GM12878 (cell line): ENCODE results near the gene PDGFB. TPM values are rescaled to one million over a fixed set of nuclear protein-coding genes. Genes with fewer than 3 reads are reported as not detected.

Experiments
- ATAC-seq: fragments of 200-7000 bp; cut with Tn5 transposase; 3 replicates; pipeline ENCODE4 v1.9.1; 2020; ENCODE audit warnings: mild to moderate bottlenecking, moderate library complexity
- BruUV-seq: library from RNA; stranded (reverse); fragments of 400-500 nt; replicated peaks from 2 replicates; lab custom pipeline; 2021; lab: Mats Ljungman, UMichigan
- CTCF ChIA-PET: fragments of 300-600 bp; sonication (Branson Sonifier 250); formaldehyde crosslinking; extraction: SDS; loops from one replicate; lab custom pipeline; 2021; ENCODE audit warnings: inconsistent platforms; lab: Yijun Ruan, JAX
- POLR2A ChIA-PET: fragments of 350-600 bp; formaldehyde crosslinking; extraction: SDS; loops from one replicate; lab custom pipeline; 2021; ENCODE audit warnings: inconsistent platforms; lab: Charles Lee
- RAD21 ChIA-PET: fragments of 300-600 bp; sonication (Branson Sonifier 250); formaldehyde crosslinking; loops from one replicate; lab custom pipeline; 2023; ENCODE audit warnings: antibody characterized with exemption; ENCODE audit not compliant: unreplicated experiment; lab: Charles Lee
- SMC1A ChIA-PET: fragments of 300-600 bp; sonication (Branson Sonifier 250); formaldehyde crosslinking; loops from one replicate; lab custom pipeline; 2023; ENCODE audit not compliant: unreplicated experiment, uncharacterized antibody; lab: Charles Lee
- DNase-seq: peaks from one replicate; pipeline ENCODE4 v3.0.0-alpha.2; 2011; ENCODE audit warnings: low read depth, low spot score
- FAIRE-seq: peaks from 3 replicates; lab custom pipeline; 2011; peaks lifted over from hg19 to GRCh38; lab: Jason Lieb, UNC
- H2AFZ ChIP-seq: 2 replicates; pipeline ENCODE4 v1.6.0; 2011; ENCODE audit warnings: low read depth, low read length, control low read depth; ENCODE audit not compliant: control insufficient read depth
- H3K27ac ChIP-seq: 2 replicates; pipeline ENCODE4 v1.5.1; 2011; ENCODE audit warnings: control low read depth; ENCODE audit not compliant: control insufficient read depth, insufficient read depth
- H3K27me3 ChIP-seq, 2 experiments: replicated peaks in 1 of 2; 2 replicates each; pipeline versions ENCODE4 v1.6.0 to v1.6.1; 2011; ENCODE audit warnings: low read length in 1 of 2; ENCODE audit not compliant: control insufficient read depth in 2 of 2, insufficient read depth in 2 of 2
- H3K36me3 ChIP-seq, 2 experiments: 2 replicates each; pipeline ENCODE4 v1.5.1; 2011; ENCODE audit warnings: low read length in 1 of 2; ENCODE audit not compliant: control insufficient read depth in 2 of 2, insufficient read depth in 2 of 2
- H3K4me1 ChIP-seq: 2 replicates; pipeline ENCODE4 v1.6.1; 2011; ENCODE audit warnings: mild to moderate bottlenecking, low read length, moderate library complexity, mixed read lengths; ENCODE audit not compliant: control insufficient read depth, insufficient read depth
- H3K4me2 ChIP-seq: 2 replicates; pipeline ENCODE4 v1.6.0; 2011; ENCODE audit warnings: control low read depth; ENCODE audit not compliant: control insufficient read depth, insufficient read depth
- H3K4me3 ChIP-seq: fragments of 200-600 bp; sonication (generic); 2 replicates; pipeline ENCODE4 v1.5.1; 2016
- H3K79me2 ChIP-seq: 2 replicates; pipeline ENCODE4 v1.6.0; 2011; ENCODE audit warnings: low read length; ENCODE audit not compliant: control insufficient read depth, insufficient read depth
- H3K9ac ChIP-seq: 2 replicates; pipeline ENCODE4 v1.8.0; 2011; ENCODE audit warnings: low read length, control low read depth, mixed read lengths; ENCODE audit not compliant: control insufficient read depth, insufficient read depth
- H3K9me3 ChIP-seq: replicated peaks from 3 replicates; pipeline ENCODE4 v1.5.1; 2011; ENCODE audit warnings: mild to moderate bottlenecking, low read length; ENCODE audit not compliant: control insufficient read depth, insufficient read depth
- H4K20me1 ChIP-seq: 2 replicates; pipeline ENCODE4 v1.6.0; 2011; ENCODE audit not compliant: control insufficient read depth, insufficient read depth
- BCLAF1 ChIP-seq: fragments of 450-650 bp; IDR thresholded peaks from 2 replicates; pipeline ENCODE4 v1.6.1; 2017; ENCODE audit warnings: antibody characterized with exemption, mild to moderate bottlenecking, moderate library complexity
- CHD2 ChIP-seq: IDR thresholded peaks from 2 replicates; pipeline ENCODE4 v1.6.1; 2011; ENCODE audit warnings: low read depth, low read length, improper control_type of control experiment, borderline replicate concordance
- CREM ChIP-seq: IDR thresholded peaks from 2 replicates; pipeline ENCODE4 v1.6.1; 2014; ENCODE audit warnings: antibody characterized with exemption, low read depth
- E2F8 ChIP-seq: fragments of 450-650 bp; IDR thresholded peaks from 2 replicates; pipeline ENCODE4 v1.6.1; 2018; ENCODE audit warnings: mild to moderate bottlenecking, low read depth, moderate library complexity; ENCODE audit not compliant: partially characterized antibody
- EP300 ChIP-seq, 2 experiments: fragments of 150-350 bp in 1 of 2; IDR thresholded peaks; 2 replicates each; pipeline ENCODE4 v1.6.1; 2011 to 2012; ENCODE audit warnings: low read depth in 2 of 2, low read length in 2 of 2, borderline replicate concordance in 1 of 2, improper control_type of control experiment in 1 of 2, inconsistent platforms in 1 of 2; ENCODE audit not compliant: control insufficient read depth in 1 of 2
- MYC ChIP-seq: IDR thresholded peaks from 2 replicates; pipeline ENCODE4 v1.6.1; 2011; ENCODE audit warnings: mild to moderate bottlenecking, low read length, moderate library complexity, inconsistent platforms; ENCODE audit not compliant: insufficient read depth, insufficient replicate concordance, insufficient read length, severe bottlenecking
- POU2F2 ChIP-seq: IDR thresholded peaks from 3 replicates; pipeline ENCODE4 v1.6.1; 2011; ENCODE audit warnings: low read depth, mild to moderate bottlenecking, low read length, borderline replicate concordance
- RELB ChIP-seq: fragments of 450-650 bp; IDR thresholded peaks from 2 replicates; pipeline ENCODE4 v1.6.1; 2017; ENCODE audit warnings: low read depth, mild to moderate bottlenecking, moderate library complexity
- RUNX3 ChIP-seq: IDR thresholded peaks from 2 replicates; pipeline ENCODE4 v1.6.1; 2012; ENCODE audit warnings: low read length, inconsistent platforms
- SMAD5 ChIP-seq: IDR thresholded peaks from 2 replicates; pipeline ENCODE4 v1.6.1; 2016; ENCODE audit warnings: antibody characterized with exemption, low read depth
- SRF ChIP-seq, 2 experiments: IDR thresholded peaks; 2 replicates each; pipeline ENCODE4 v1.6.1; 2011; ENCODE audit warnings: low read depth in 2 of 2, low read length in 2 of 2, mild to moderate bottlenecking in 1 of 2, moderate library complexity in 1 of 2
- SUPT20H ChIP-seq: IDR thresholded peaks from 2 replicates; pipeline ENCODE4 v1.6.1; 2011; ENCODE audit warnings: low read depth, mild to moderate bottlenecking, low read length, moderate library complexity, borderline replicate concordance; ENCODE audit not compliant: control insufficient read depth
- ZBED1 ChIP-seq: IDR thresholded peaks from 2 replicates; pipeline ENCODE4 v1.6.1; 2016; ENCODE audit warnings: borderline replicate concordance
- ZNF24 ChIP-seq: fragments of 450-650 bp; IDR thresholded peaks from 2 replicates; pipeline ENCODE4 v1.6.1; 2017; ENCODE audit warnings: antibody characterized with exemption, mild to moderate bottlenecking
- ZNF384 ChIP-seq: IDR thresholded peaks from 2 replicates; pipeline ENCODE4 v1.6.1; 2012; ENCODE audit warnings: low read depth, mild to moderate bottlenecking, low read length, improper control_type of control experiment, borderline replicate concordance
- ZZZ3 ChIP-seq: IDR thresholded peaks from 2 replicates; pipeline ENCODE4 v1.6.1; 2011; ENCODE audit warnings: low read depth; ENCODE audit not compliant: control insufficient read depth, insufficient read length
- WGBS: methylation state at CpG from one replicate; pipeline ENCODE4 v1.1.6; 2016; ENCODE audit warnings: low lambda C conversion rate; ENCODE audit not compliant: insufficient replicate concordance, insufficient coverage; ENCODE audit errors: missing lambda C conversion rate; 5-methylcytosine and 5-hydroxymethylcytosine counted together
- in situ Hi-C: fragments of 300-500 bp; cut with MboI; formaldehyde crosslinking; loops from 9 replicates; pipeline ENCODE4 v1.14.3; 2018; ENCODE audit warnings: mixed read lengths
- intact Hi-C: fragments of 100-400 bp; cut with micrococcal nuclease; formaldehyde crosslinking; loops from one replicate; pipeline ENCODE4 v1.14.2; 2022; ENCODE audit not compliant: unreplicated experiment
- polyA plus RNA-seq, 11 experiments: library from polyadenylated mRNA; depleted of rRNA in 4 of 11; unstranded in 6 of 11; stranded (reverse) in 5 of 11; fragments of >200 nt; fragmentation: Nextera tagmentation in 4 of 11; fragmentation: Illumina TruSeq in 1 of 11; extraction: Ambion mirVana in 4 of 11; extraction: Trizol in 1 of 11; gene quantifications; 1 replicate in 1 of 11; 2 replicates in 10 of 11; pipeline versions ENCODE4 v1.2.1 to v1.2.3, GENCODE V29; 2011 to 2016; ENCODE audit warnings: inconsistent platforms in 2 of 11, missing spikeins in 2 of 11, low read depth in 1 of 11
- total RNA-seq, 4 experiments: library from RNA; depleted of rRNA in 3 of 4; stranded (reverse); fragments of >200 nt in 3 of 4; fragmentation: Illumina TruSeq in 1 of 4; extraction: Trizol in 1 of 4; gene quantifications; 2 replicates each; pipeline versions ENCODE4 v1.2.1 to v1.2.3, GENCODE V29; 2013 to 2021

PDGFB gene
- total and polyA plus RNA-seq, 10 of the 15 experiments (the other 5 are each of a cell fraction or from before 2014, with no cell fraction given): 0.13 to 1.1 (median 0.56) TPM; not detected in 1

GRCh38 chr22:39280250-39280649 lies 35.5 kb upstream of the PDGFB start:
- WGBS: 70% methylated on average over 7 of the region's 7 CpGs

More at GRCh38 chr22:39280250-39280649, 35.5 kb upstream of the PDGFB start:
- Histone ChIP-seq H3K9ac (no peak overlapping the region), H3K27ac (no peak overlapping the region), H3K27me3 (no peaks in the 10 kb centered on the region; a peak in 1 of 4 replicates), H3K79me2 (no peaks in the 10 kb centered on the region), H4K20me1 (no peaks in the 10 kb centered on the region), H3K36me3 (no peaks in the 10 kb centered on the region), H3K4me3 (no peak overlapping the region), H3K9me3 (no peaks in the 10 kb centered on the region; the same call in 2 of the 3 replicates), H3K4me2 (no peak overlapping the region), H3K4me1 (peaks cover 4% of the 10 kb centered on the region; the same call in 1 of the 2 replicates), H2AFZ (no peak overlapping the region)
- ATAC-seq (no peak), DNase-seq (no peak), FAIRE-seq (no peak)
- ChIA-PET SMC1A (no interaction called here), CTCF (no interaction called here), RAD21 (no interaction called here), POLR2A (no interaction called here)
- intact Hi-C loops: no loop called here
- TF ChIP-seq E2F8 (no peak), CREM (no peak), BCLAF1 (no peak), EP300 (IDR thresholded peaks at IDR 0.05; ENCODE audit: borderline replicate concordance in 1 of 2, control insufficient read depth in 1 of 2, low read depth in 2 of 2, low read length in 2 of 2) (no peak), POU2F2 (no peak), RUNX3 (no peak), ZNF24 (no peak), ZNF384 (no peak), SRF (IDR thresholded peaks at IDR 0.05; ENCODE audit: low read depth in 2 of 2, low read length in 2 of 2) (no peak), RELB (no peak), CHD2 (no peak), MYC (no peak), ZZZ3 (no peak), ZBED1 (no peak), SMAD5 (no peak), SUPT20H (no peak)
- in situ Hi-C loops: no loop called here
- BruUV-seq: no TSS peak
